Ascending aorta (tissue), 2 donors: ENCODE data around the gene HMG20A. TPM values are rescaled to one million over a fixed set of nuclear protein-coding genes. Genes with fewer than 3 reads are reported as not detected.

Experiments
- DNase-seq, 2 donors: peaks; one replicate each; pipeline ENCODE4 v3.0.0-alpha.2; 2019; ENCODE audit warnings: low spot score in 2 of 2
- H3K27ac ChIP-seq, 2 donors: fragments of 200-600 bp; sonication (generic); one replicate each; pipeline ENCODE4 v1.5.1; 2016 to 2017; ENCODE audit warnings: mild to moderate bottlenecking in 1 of 2
- H3K27me3 ChIP-seq: fragments of 200-600 bp; sonication (generic); one replicate; pipeline ENCODE4 v1.5.1; 2017
- H3K36me3 ChIP-seq, 2 donors: fragments of 200-600 bp; sonication (generic); one replicate each; pipeline ENCODE4 v1.5.1; 2016
- H3K4me1 ChIP-seq, 2 donors: fragments of 200-600 bp; sonication (generic); one replicate each; pipeline ENCODE4 v1.5.1; 2016 to 2017; ENCODE audit warnings: mild to moderate bottlenecking in 1 of 2
- H3K4me3 ChIP-seq, 2 donors: fragments of 200-600 bp; sonication (generic); one replicate each; pipeline ENCODE4 v1.5.1; 2016 to 2017; ENCODE audit warnings: mild to moderate bottlenecking in 1 of 2
- H3K9me3 ChIP-seq, 2 donors: fragments of 200-600 bp; sonication (generic); one replicate each; pipeline ENCODE4 v1.5.1; 2016
- intact Hi-C: fragments of 100-400 bp; cut with DNase I; formaldehyde crosslinking; loops from one replicate; pipeline ENCODE4 v1.15.1; 2023
- total RNA-seq: library from RNA; depleted of rRNA; stranded (reverse); fragments of >200 nt; gene quantifications from one replicate; pipeline ENCODE4 v1.1.0, GENCODE V29; 2016
- TF ChIP-seq, protein P1 (sequence below), 3 experiments: fragments of 200-600 bp in 2 of 3; fragments of 450-650 bp in 1 of 3; sonication (generic) in 2 of 3; IDR thresholded peaks; one replicate each; pipeline ENCODE4 v1.5.1; 2016 to 2019; ENCODE audit warnings: antibody characterized with exemption in 3 of 3, mild to moderate bottlenecking in 1 of 3, moderate library complexity in 1 of 3

Gene HMG20A
- total RNA-seq, 1 donor from 2014 or later = 17.7 TPM

GRCh38 chr15:77457191-77457904 is 36.7 kb downstream of the HMG20A start:
- intact Hi-C loops = loop anchor here (5.0 kb wide), 1 partner anchor 40 kb away; no protein-coding TSS in a partner anchor
- Histone ChIP-seq H3K27ac (peak overlapping the region; percentile 14 to 77), H3K4me1 (peaks cover 0 to 27% of the 10 kb centered on the region in 2 donors), H3K4me3 (no peak overlapping the region), H3K36me3 (no peaks in the 10 kb centered on the region), H3K27me3 (no peaks in the 10 kb centered on the region), H3K9me3 (no peaks in the 10 kb centered on the region)
- no peak for DNase-seq
- TF ChIP-seq, protein P1, sequence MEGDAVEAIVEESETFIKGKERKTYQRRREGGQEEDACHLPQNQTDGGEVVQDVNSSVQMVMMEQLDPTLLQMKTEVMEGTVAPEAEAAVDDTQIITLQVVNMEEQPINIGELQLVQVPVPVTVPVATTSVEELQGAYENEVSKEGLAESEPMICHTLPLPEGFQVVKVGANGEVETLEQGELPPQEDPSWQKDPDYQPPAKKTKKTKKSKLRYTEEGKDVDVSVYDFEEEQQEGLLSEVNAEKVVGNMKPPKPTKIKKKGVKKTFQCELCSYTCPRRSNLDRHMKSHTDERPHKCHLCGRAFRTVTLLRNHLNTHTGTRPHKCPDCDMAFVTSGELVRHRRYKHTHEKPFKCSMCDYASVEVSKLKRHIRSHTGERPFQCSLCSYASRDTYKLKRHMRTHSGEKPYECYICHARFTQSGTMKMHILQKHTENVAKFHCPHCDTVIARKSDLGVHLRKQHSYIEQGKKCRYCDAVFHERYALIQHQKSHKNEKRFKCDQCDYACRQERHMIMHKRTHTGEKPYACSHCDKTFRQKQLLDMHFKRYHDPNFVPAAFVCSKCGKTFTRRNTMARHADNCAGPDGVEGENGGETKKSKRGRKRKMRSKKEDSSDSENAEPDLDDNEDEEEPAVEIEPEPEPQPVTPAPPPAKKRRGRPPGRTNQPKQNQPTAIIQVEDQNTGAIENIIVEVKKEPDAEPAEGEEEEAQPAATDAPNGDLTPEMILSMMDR (IDR thresholded peaks at IDR 0.05) = no peak

- H3K27ac ChIP-seq = no peak overlapping the region
- TF ChIP-seq, protein P1 (IDR thresholded peaks at IDR 0.05) = no peak
Measured at GRCh38 chr15:77457905-77458265, 37.2 kb downstream of the HMG20A start.

GRCh38 chr15:77459031-77459430 is 38.3 kb downstream of the HMG20A start:
- peaks cover 0 to 27% of the 10 kb centered on the region in 2 donors for H3K4me1 ChIP-seq
- no peak overlapping the region for H3K4me3 ChIP-seq
- no peaks in the 10 kb centered on the region for H3K9me3 ChIP-seq
- no peak overlapping the region for H3K27ac ChIP-seq
- intact Hi-C loops = loop anchor here (5.0 kb wide), 1 partner anchor 38 kb away; no protein-coding TSS in a partner anchor
- no peaks in the 10 kb centered on the region for H3K27me3 ChIP-seq
- no peak for DNase-seq
- H3K36me3 ChIP-seq = no peaks in the 10 kb centered on the region
- TF ChIP-seq, protein P1 (IDR thresholded peaks at IDR 0.05) = no peak

More at GRCh38 chr15:77457905-77458265, 37.2 kb downstream of the HMG20A start:
- intact Hi-C loops = loop anchor here (5.0 kb wide), 1 partner anchor 39 kb away; no protein-coding TSS in a partner anchor
- Histone ChIP-seq H3K4me3 (no peak overlapping the region), H3K4me1 (peaks cover 0 to 27% of the 10 kb centered on the region in 2 donors), H3K36me3 (no peaks in the 10 kb centered on the region), H3K27me3 (no peaks in the 10 kb centered on the region), H3K9me3 (no peaks in the 10 kb centered on the region)
- DNase-seq = no peak

DNA sequence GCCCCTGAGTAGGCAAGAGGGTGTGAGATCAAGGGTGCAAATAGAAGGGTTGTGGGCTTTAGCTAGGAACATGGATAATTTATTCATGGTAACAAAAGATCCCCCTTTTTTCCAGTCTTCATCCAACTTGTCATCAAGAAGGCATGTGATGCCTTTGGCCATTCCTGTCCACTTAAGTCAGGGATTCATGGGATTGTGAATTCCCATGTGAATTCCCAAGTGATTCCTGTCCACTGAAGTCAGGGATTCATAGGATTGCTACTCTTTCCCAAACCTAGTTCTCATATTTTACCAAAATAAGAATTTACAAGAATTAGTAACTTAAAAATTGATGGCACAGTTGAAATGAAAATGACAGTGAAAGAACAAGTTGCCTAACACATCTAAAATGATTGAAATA is 40.8 kb downstream of the HMG20A start:
- intact Hi-C loops = no loop called here
- DNase-seq = no peak
- peaks cover 0 to 12% of the 10 kb centered on the region in 2 donors for H3K4me1 ChIP-seq
- H3K27ac ChIP-seq = no peak overlapping the region
- TF ChIP-seq, protein P1 (IDR thresholded peaks at IDR 0.05) = no peak
- H3K36me3 ChIP-seq = peaks cover 12 to 16% of the 10 kb centered on the region in 2 donors
- no peak overlapping the region for H3K4me3 ChIP-seq
- H3K9me3 ChIP-seq = no peaks in the 10 kb centered on the region
- H3K27me3 ChIP-seq = no peaks in the 10 kb centered on the region

DNA sequence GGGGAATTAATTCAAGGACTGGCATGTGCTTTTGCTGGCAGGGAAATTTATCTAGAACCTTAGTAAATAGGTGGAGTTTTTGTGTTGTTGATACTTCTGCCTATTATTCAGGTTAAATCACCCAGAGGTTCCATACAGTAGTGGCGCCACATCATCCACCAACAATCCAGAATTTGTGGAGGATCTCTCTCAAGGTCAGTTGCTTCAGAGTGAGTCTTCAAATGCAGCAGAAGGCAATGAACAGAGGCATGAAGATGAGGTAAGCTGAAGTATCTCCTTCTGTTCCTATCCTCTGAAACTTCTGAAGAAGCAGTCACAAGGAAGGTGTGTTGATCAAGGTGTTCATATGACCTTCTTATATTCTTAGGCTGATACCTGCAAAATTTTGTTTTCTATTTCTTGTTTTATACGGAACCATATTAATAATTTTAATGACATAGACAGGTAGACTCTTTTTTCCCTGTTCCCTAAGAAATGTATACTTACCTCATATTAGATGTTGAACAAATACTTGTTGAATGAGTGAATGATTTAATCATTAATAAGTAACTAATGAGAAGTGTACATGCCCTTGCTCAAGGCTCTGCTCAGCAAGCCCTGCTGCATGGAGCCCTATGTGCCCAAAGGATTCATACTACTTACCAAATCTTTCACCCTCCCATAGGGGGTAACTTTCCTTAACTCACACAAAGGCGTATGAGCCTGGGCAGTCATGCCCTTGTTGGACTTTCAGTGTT is 43.6 kb downstream of the HMG20A start:
- Histone ChIP-seq H3K9me3 (no peaks in the 10 kb centered on the region), H3K27ac (no peak overlapping the region), H3K27me3 (no peaks in the 10 kb centered on the region), H3K36me3 (peaks cover 23 to 37% of the 10 kb centered on the region in 2 donors), H3K4me3 (no peak overlapping the region), H3K4me1 (no peaks in the 10 kb centered on the region)
- no peak for DNase-seq
- intact Hi-C loops = no loop called here
- TF ChIP-seq, protein P1 (IDR thresholded peaks at IDR 0.05) = no peak
